SK-N-SH (cell line): ENCODE data around the gene CSRP3.

Experiments
- EP300 ChIP-seq, 2 experiments: IDR thresholded peaks; 2 replicates each; pipeline versions ENCODE4 v1.4.0 to v1.6.1; 2012; ENCODE audit warnings: borderline replicate concordance in 1 of 2, low read depth in 1 of 2, low read length in 1 of 2
- POLR2AphosphoS5 ChIP-seq: IDR thresholded peaks from 2 replicates; pipeline ENCODE4 v1.6.1; 2012; ENCODE audit warnings: low read depth, low read length
- RCOR1 ChIP-seq: fragments of 150-350 bp; IDR thresholded peaks from 2 replicates; pipeline ENCODE4 v1.6.1; 2017; ENCODE audit warnings: antibody characterized with exemption, low read length
- SMC3 ChIP-seq: IDR thresholded peaks from 2 replicates; pipeline ENCODE4 v1.6.1; 2012; ENCODE audit warnings: low read depth, low read length, improper control_type of control experiment
- TAF1 ChIP-seq: IDR thresholded peaks from 2 replicates; pipeline ENCODE4 v1.6.1; 2012; ENCODE audit warnings: low read depth, mild to moderate bottlenecking, low read length, moderate library complexity, borderline replicate concordance
- TF ChIP-seq, protein P1 (sequence below): fragments of 200-600 bp; sonication (generic); IDR thresholded peaks from 2 replicates; pipeline ENCODE4 v1.6.1; 2017; ENCODE audit warnings: antibody characterized with exemption, mild to moderate bottlenecking, moderate library complexity

DNA sequence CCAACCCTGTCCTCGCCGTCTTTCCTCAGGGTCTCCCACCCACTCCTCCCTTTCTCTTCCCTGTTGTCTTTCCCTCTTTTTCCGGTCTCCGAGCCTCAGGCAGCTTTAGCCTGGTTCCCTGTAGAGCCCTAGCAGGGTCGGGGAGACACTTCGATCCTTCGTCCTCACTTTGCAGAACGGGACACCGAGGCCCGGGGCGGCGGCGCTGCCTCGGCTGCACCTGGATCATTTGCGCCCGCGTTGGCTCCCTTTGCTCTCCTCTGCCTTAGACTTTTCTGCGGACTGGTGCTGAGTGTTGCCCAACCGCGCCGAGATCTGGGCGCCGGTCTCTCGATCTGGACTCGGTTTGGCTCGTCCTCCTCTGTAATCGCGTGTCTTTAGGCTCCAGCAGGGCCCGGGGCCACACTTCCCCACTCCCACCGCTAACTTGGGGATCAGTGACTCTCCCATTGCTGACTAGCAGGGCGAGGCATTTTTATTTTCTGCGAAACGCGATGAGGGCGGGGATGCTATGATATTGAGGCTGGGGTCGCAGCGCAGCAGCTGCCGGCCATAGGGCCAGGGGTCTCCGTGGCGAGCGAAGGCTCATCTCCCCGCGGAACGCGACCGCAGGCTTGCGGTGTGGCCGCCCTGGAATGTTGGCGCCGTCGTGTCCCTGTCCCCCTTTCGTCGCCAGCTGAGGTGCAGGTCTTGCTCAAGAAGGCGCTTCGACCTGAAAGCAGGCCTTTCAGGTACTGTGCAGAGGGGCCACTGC is 40.6 kb upstream of the CSRP3 start:
- TF ChIP-seq, protein P1, sequence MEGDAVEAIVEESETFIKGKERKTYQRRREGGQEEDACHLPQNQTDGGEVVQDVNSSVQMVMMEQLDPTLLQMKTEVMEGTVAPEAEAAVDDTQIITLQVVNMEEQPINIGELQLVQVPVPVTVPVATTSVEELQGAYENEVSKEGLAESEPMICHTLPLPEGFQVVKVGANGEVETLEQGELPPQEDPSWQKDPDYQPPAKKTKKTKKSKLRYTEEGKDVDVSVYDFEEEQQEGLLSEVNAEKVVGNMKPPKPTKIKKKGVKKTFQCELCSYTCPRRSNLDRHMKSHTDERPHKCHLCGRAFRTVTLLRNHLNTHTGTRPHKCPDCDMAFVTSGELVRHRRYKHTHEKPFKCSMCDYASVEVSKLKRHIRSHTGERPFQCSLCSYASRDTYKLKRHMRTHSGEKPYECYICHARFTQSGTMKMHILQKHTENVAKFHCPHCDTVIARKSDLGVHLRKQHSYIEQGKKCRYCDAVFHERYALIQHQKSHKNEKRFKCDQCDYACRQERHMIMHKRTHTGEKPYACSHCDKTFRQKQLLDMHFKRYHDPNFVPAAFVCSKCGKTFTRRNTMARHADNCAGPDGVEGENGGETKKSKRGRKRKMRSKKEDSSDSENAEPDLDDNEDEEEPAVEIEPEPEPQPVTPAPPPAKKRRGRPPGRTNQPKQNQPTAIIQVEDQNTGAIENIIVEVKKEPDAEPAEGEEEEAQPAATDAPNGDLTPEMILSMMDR: no peak
- no peak for TF ChIP-seq EP300 (IDR thresholded peaks at IDR 0.05; ENCODE audit: borderline replicate concordance in 1 of 2, low read depth in 1 of 2, low read length in 1 of 2)
- no peak for TF ChIP-seq POLR2AphosphoS5
- TF ChIP-seq TAF1: no peak
- TF ChIP-seq RCOR1: no peak
- TF ChIP-seq SMC3: no peak
